Bronchial epithelial cell (primary cell): Measurements from ENCODE around the gene DQX1. TPM values are rescaled to one million over a fixed set of nuclear protein-coding genes. Genes with fewer than 3 reads are reported as not detected.
A peak's percentile ranks its signal among the peaks of the same experiment; 100 is the strongest.

Experiments
- DNase-seq: peaks from one replicate; pipeline ENCODE4 v3.0.0-alpha.2; 2010; ENCODE audit warnings: low read depth
- FAIRE-seq: peaks from 2 replicates; lab custom pipeline; 2011; peaks lifted over from hg19 to GRCh38; lab: Jason Lieb, UNC
- H3K27me3 ChIP-seq: 2 replicates; pipeline ENCODE4 v1.5.1; 2011; ENCODE audit warnings: low read length; ENCODE audit not compliant: control insufficient read depth, insufficient read depth
- H3K36me3 ChIP-seq: 2 replicates; pipeline ENCODE4 v1.5.1; 2011; ENCODE audit warnings: low read length; ENCODE audit not compliant: control insufficient read depth, insufficient read depth
- H3K4me3 ChIP-seq: 2 replicates; pipeline ENCODE4 v1.5.1; 2011; ENCODE audit warnings: mild to moderate bottlenecking, low read depth, low read length, control low read depth
- CTCF ChIP-seq: IDR thresholded peaks from 2 replicates; pipeline ENCODE4 v1.5.1; 2011; ENCODE audit warnings: mild to moderate bottlenecking, moderate library complexity, low read length, control low read depth, inconsistent platforms; ENCODE audit not compliant: insufficient read depth, severe bottlenecking
- total RNA-seq: library from RNA; depleted of rRNA; stranded (reverse); fragments of >200 nt; gene quantifications from 2 replicates; pipeline ENCODE4 v1.2.1, GENCODE V29; 2014

Gene DQX1
- total RNA-seq, 1 donor from 2014 or later, result 1.6 TPM

GRCh38 chr2:74556159-74556558, 30.1 kb upstream of the DQX1 start:
- no peak for TF ChIP-seq CTCF
- FAIRE-seq, result no peak
- no peak for DNase-seq
- H3K4me3 ChIP-seq, result no peak overlapping the region
- no peaks in the 10 kb centered on the region for H3K36me3 ChIP-seq
- no peaks in the 10 kb centered on the region for H3K27me3 ChIP-seq

GRCh38 chr2:74555610-74556103, 29.6 kb upstream of the DQX1 start:
- Histone ChIP-seq H3K27me3 (no peaks in the 10 kb centered on the region), H3K4me3 (no peak overlapping the region), H3K36me3 (no peaks in the 10 kb centered on the region)
- no peak for DNase-seq
- no peak for TF ChIP-seq CTCF
- FAIRE-seq, result no peak

DNA sequence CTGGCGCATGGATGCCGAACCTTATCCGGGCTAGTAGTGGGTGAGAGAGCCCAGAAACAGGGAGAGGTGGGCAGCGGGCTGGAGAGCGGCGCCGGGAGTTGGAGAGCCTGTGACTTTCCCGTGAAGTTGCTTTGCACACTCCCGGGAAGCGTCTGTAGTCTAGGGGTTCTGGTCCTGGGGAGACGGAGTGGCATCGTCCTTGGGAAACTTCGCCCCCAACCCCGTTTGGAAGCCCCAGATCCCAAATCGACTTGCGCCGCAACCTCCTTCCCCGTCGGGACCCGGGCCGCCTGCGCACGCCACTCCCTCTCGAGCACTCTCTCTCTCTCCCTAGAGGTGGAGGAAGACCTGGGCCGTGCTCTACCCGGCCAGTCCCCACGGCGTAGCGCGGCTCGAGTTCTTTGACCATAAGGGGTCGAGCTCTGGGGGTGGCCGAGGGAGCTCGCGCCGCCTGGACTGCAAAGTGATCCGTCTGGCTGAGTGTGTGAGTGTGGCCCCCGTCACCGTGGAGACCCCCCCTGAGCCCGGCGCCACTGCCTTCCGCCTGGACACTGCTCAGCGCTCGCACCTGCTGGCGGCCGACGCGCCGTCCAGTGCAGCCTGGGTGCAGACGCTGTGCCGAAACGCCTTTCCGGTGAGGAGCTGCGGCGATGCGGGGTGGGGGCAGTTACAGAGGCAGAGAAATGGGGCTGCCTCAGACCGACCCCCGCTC, 28.9 kb upstream of the DQX1 start:
- no peak for TF ChIP-seq CTCF
- H3K36me3 ChIP-seq, result no peaks in the 10 kb centered on the region
- H3K27me3 ChIP-seq, result no peaks in the 10 kb centered on the region
- no peak for FAIRE-seq
- no peak for DNase-seq
- H3K4me3 ChIP-seq, result peak overlapping the region; percentile 37

DNA sequence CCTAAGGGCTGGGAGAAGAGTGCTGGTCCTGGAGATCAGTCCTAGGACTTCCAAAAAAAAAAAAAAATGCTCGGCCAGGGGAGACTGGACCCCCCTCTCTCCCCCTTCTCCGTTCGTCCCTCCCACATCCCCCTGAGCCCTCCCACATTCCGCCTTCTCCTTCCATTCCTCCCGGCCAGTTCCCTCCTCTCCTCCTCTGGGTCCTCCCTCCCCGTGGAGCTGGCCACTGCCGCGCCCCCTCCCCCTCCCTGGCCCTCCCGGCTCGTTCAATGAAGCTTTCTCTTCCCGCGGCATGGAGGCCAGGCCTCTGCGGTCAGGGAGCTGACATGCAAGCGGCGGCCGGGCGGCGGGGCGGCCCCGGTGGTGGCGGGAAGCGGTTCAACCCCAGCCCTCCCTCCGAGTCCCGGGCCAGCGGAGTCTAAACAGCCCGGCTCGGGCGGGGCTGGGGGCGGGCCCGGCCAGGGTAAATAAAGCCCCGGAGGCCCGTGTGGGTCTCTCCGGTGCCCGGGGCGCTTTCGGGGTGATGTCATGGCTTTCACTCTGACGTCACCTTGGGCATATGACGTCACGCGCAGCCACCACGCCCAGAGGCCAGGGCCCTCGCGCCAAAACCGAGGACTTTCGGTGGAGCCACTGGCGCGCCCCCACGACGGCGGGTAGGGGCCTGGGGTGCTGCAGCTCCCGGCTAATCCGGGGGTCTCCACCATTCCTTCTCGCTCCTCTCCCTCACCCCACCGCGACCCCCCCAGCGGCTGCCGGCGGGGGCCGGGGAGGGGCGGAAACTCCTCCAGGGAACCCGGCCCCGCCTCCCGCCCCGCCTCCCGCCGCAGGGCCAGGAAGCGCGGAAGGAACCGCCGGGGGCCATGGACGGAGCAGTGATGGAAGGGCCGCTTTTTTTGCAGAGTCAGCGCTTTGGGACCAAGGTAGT, 28.1 kb upstream of the DQX1 start, which contains the start of the genes DOK1 and LOXL3:
Gene DOK1, plus strand, starts transcription at position 829 of the 928 bp plus-strand sequence. Its CDS starts 35 bp downstream, at position 864.
Gene LOXL3, minus strand, starts transcription at position 51 of the 928 bp plus-strand sequence. CDS start 1,308 bp downstream, outside the sequence.
- no peak for DNase-seq
- Histone ChIP-seq H3K36me3 (no peaks in the 10 kb centered on the region), H3K27me3 (no peaks in the 10 kb centered on the region), H3K4me3 (peak within 1 kb of the TSS; percentile 37)
- no peak for TF ChIP-seq CTCF
- FAIRE-seq, result no peak

GRCh38 chr2:74552914-74553811, 27.1 kb upstream of the DQX1 start:
- TF ChIP-seq CTCF, result no peak
- H3K27me3 ChIP-seq, result no peaks in the 10 kb centered on the region
- H3K36me3 ChIP-seq, result no peaks in the 10 kb centered on the region
- DNase-seq, result no peak
- no peak overlapping the region for H3K4me3 ChIP-seq
- no peak for FAIRE-seq
